H1 (cell line): ENCODE measurements around the gene TMEM161A. TPM values are rescaled to one million over a fixed set of nuclear protein-coding genes. Genes with fewer than 3 reads are reported as not detected.

Source experiments
- CTCF ChIA-PET: fragments of 300-600 bp; sonication (Branson Sonifier 250); formaldehyde crosslinking; loops from one replicate; lab custom pipeline; 2021; ENCODE audit not compliant: partially characterized antibody; lab: Charles Lee
- POLR2A ChIA-PET: fragments of 300-600 bp; sonication (Branson Sonifier 250); formaldehyde crosslinking; loops from one replicate; lab custom pipeline; 2021; ENCODE audit warnings: inconsistent platforms; ENCODE audit not compliant: partially characterized antibody; lab: Charles Lee
- DNase-seq, 2 experiments: peaks; one replicate each; pipeline versions ENCODE4 v3.0.0 to v3.0.0-alpha.2; 2010 to 2022; ENCODE audit warnings: low spot score in 2 of 2, low read depth in 1 of 2, mixed read lengths in 1 of 2
- FAIRE-seq: peaks from 2 replicates; lab custom pipeline; 2011; peaks lifted over from hg19 to GRCh38; lab: Jason Lieb, UNC
- H2AFZ ChIP-seq: 2 replicates; pipeline ENCODE4 v1.8.1; 2012; ENCODE audit warnings: low read length, inconsistent platforms
- H2AK5ac ChIP-seq: 2 replicates; pipeline ENCODE4 v1.6.1; 2013; ENCODE audit warnings: low read depth, low read length
- H2BK120ac ChIP-seq: replicated peaks from 2 replicates; pipeline ENCODE3; 2013; ENCODE audit warnings: low read depth, low read length, inconsistent platforms
- H2BK12ac ChIP-seq: 2 replicates; pipeline ENCODE4 v1.6.1; 2013; ENCODE audit warnings: low read depth, low read length
- H2BK15ac ChIP-seq: 2 replicates; pipeline ENCODE4 v1.6.1; 2013; ENCODE audit warnings: low read length
- H2BK20ac ChIP-seq: 2 replicates; pipeline ENCODE4 v1.6.1; 2013; ENCODE audit warnings: low read length
- H2BK5ac ChIP-seq: 2 replicates; pipeline ENCODE4 v1.6.1; 2013; ENCODE audit warnings: low read depth, low read length
- H3K14ac ChIP-seq: 2 replicates; pipeline ENCODE4 v1.6.1; 2013; ENCODE audit warnings: inconsistent platforms; ENCODE audit not compliant: insufficient read length
- H3K18ac ChIP-seq: 2 replicates; pipeline ENCODE4 v1.6.1; 2013; ENCODE audit warnings: low read length; ENCODE audit errors: extremely low read depth
- H3K23ac ChIP-seq: 2 replicates; pipeline ENCODE4 v1.6.1; 2013; ENCODE audit warnings: inconsistent platforms; ENCODE audit not compliant: insufficient read length
- H3K23me2 ChIP-seq: 2 replicates; pipeline ENCODE4 v1.6.1; 2013; ENCODE audit warnings: low read depth, low read length
- H3K27ac ChIP-seq: 2 replicates; pipeline ENCODE4 v1.6.1; 2011; ENCODE audit warnings: low read depth, low read length, inconsistent platforms
- H3K27me3 ChIP-seq, 4 experiments: replicated peaks in 1 of 4; 1 replicate in 1 of 4; 2 replicates in 3 of 4; pipeline versions ENCODE4 v1.6.1 to v1.8.1; 2011 to 2013; ENCODE audit warnings: low read length in 3 of 4, mild to moderate bottlenecking in 3 of 4, inconsistent platforms in 2 of 4, mixed read lengths in 2 of 4, moderate library complexity in 1 of 4; ENCODE audit not compliant: control insufficient read depth in 3 of 4, insufficient read depth in 3 of 4; ENCODE audit errors: extremely low read depth in 1 of 4
- H3K36me3 ChIP-seq, 4 experiments: 2 replicates each; pipeline versions ENCODE4 v1.6.1 to v1.8.1; 2011 to 2013; ENCODE audit warnings: mild to moderate bottlenecking in 4 of 4, low read length in 3 of 4, moderate library complexity in 2 of 4, control low read depth in 1 of 4, inconsistent platforms in 1 of 4; ENCODE audit not compliant: insufficient read depth in 4 of 4, control insufficient read depth in 2 of 4
- H3K4ac ChIP-seq: replicated peaks from 2 replicates; pipeline ENCODE3; 2013; ENCODE audit warnings: low read length, low read depth, mixed read lengths, inconsistent platforms; ENCODE audit not compliant: insufficient read length
- H3K4me1 ChIP-seq, 4 experiments: replicated peaks in 1 of 4; 1 replicate in 1 of 4; 2 replicates in 3 of 4; pipeline versions ENCODE4 v1.6.1 to v1.8.1; 2011 to 2013; ENCODE audit warnings: low read length in 3 of 4, inconsistent platforms in 2 of 4, mixed read lengths in 1 of 4; ENCODE audit not compliant: insufficient read depth in 4 of 4, control insufficient read depth in 3 of 4
- H3K4me2 ChIP-seq, 2 experiments: 2 replicates each; pipeline versions ENCODE4 v1.6.1 to v1.8.1; 2011 to 2013; ENCODE audit warnings: low read depth in 2 of 2, low read length in 2 of 2, control low read depth in 1 of 2, inconsistent platforms in 1 of 2, mild to moderate bottlenecking in 1 of 2; ENCODE audit not compliant: insufficient read depth in 1 of 2
- H3K4me3 ChIP-seq, 4 experiments: fragments of 200-600, 300-600 bp in 1 of 4; sonication (generic), shearing (Covaris generic), sonication (Bioruptor Twin) in 1 of 4; 2 replicates each; pipeline versions ENCODE4 v1.5.1 to v1.8.1; 2011 to 2016; ENCODE audit warnings: low read length in 4 of 4, low read depth in 3 of 4, control low read depth in 2 of 4, inconsistent platforms in 2 of 4, mild to moderate bottlenecking in 2 of 4, mixed read lengths in 1 of 4, moderate library complexity in 1 of 4; ENCODE audit not compliant: insufficient read depth in 2 of 4; ENCODE audit errors: extremely low read depth in 1 of 4
- H3K56ac ChIP-seq: replicated peaks from 2 replicates; pipeline ENCODE3; 2013; ENCODE audit warnings: low read depth, mild to moderate bottlenecking, mixed read lengths, low read length, inconsistent platforms; ENCODE audit not compliant: insufficient read length
- H3K79me1 ChIP-seq: 2 replicates; pipeline ENCODE4 v1.6.1; 2013; ENCODE audit warnings: low read depth, low read length, control low read depth
- H3K79me2 ChIP-seq, 2 experiments: 2 replicates each; pipeline versions ENCODE4 v1.6.1 to v1.8.1; 2012 to 2013; ENCODE audit warnings: low read length in 2 of 2, mild to moderate bottlenecking in 2 of 2, inconsistent platforms in 1 of 2; ENCODE audit not compliant: insufficient read depth in 2 of 2, control insufficient read depth in 1 of 2
- H3K9ac ChIP-seq, 4 experiments: replicated peaks in 1 of 4; 1 replicate in 1 of 4; 2 replicates in 3 of 4; pipeline versions ENCODE4 v1.6.1 to v1.8.1; 2011 to 2013; ENCODE audit warnings: low read depth in 3 of 4, low read length in 3 of 4, control low read depth in 2 of 4, mild to moderate bottlenecking in 2 of 4, moderate library complexity in 2 of 4, inconsistent platforms in 1 of 4; ENCODE audit errors: extremely low read depth in 1 of 4
- H3K9me3 ChIP-seq, 2 experiments: 2 replicates each; pipeline versions ENCODE4 v1.6.1 to v1.8.1; 2012 to 2013; ENCODE audit warnings: mild to moderate bottlenecking in 2 of 2, moderate library complexity in 2 of 2, control low read depth in 1 of 2, inconsistent platforms in 1 of 2, low read depth in 1 of 2, low read length in 1 of 2, mixed read lengths in 1 of 2; ENCODE audit not compliant: insufficient read depth in 2 of 2
- H4K20me1 ChIP-seq, 2 experiments: replicated peaks in 1 of 2; 2 replicates each; pipeline versions ENCODE3 to v1.8.1; 2011 to 2013; ENCODE audit warnings: inconsistent platforms in 2 of 2, low read length in 2 of 2, mild to moderate bottlenecking in 1 of 2; ENCODE audit not compliant: insufficient read depth in 2 of 2, control insufficient read depth in 1 of 2
- H4K5ac ChIP-seq: 2 replicates; pipeline ENCODE4 v1.6.1; 2013; ENCODE audit warnings: low read length, low read depth, mixed read lengths, inconsistent platforms; ENCODE audit not compliant: insufficient read length
- H4K8ac ChIP-seq: 2 replicates; pipeline ENCODE4 v1.8.0; 2013; ENCODE audit warnings: mild to moderate bottlenecking, moderate library complexity, low read length, inconsistent platforms; ENCODE audit not compliant: insufficient read depth; ENCODE audit errors: extremely low read depth
- H4K91ac ChIP-seq: replicated peaks from 2 replicates; pipeline ENCODE3; 2013; ENCODE audit warnings: low read length, mixed read lengths, inconsistent platforms; ENCODE audit not compliant: insufficient read length
- ATF3 ChIP-seq: IDR thresholded peaks from 2 replicates; pipeline ENCODE4 v1.6.1; 2011; ENCODE audit warnings: low read depth, mild to moderate bottlenecking, low read length; ENCODE audit not compliant: insufficient read depth
- CEBPB ChIP-seq: IDR thresholded peaks from 2 replicates; pipeline ENCODE4 v1.6.1; 2012; ENCODE audit warnings: low read depth, low read length
- CHD2 ChIP-seq: IDR thresholded peaks from 2 replicates; pipeline ENCODE4 v1.6.1; 2012; ENCODE audit warnings: low read length, improper control_type of control experiment
- CREB1 ChIP-seq: IDR thresholded peaks from 2 replicates; pipeline ENCODE4 v1.6.1; 2012; ENCODE audit warnings: inconsistent platforms
- HDAC2 ChIP-seq, 2 experiments: fragments of 300-600 bp in 1 of 2; sonication (generic) in 1 of 2; IDR thresholded peaks; 2 replicates each; pipeline ENCODE4 v1.6.1; 2011 to 2012; ENCODE audit warnings: low read depth in 2 of 2, low read length in 2 of 2, mild to moderate bottlenecking in 2 of 2, moderate library complexity in 2 of 2, borderline replicate concordance in 1 of 2, inconsistent platforms in 1 of 2
- KDM1A ChIP-seq: fragments of 200-600, 300-600 bp; sonication (generic); IDR thresholded peaks from 2 replicates; pipeline ENCODE4 v1.7.1; 2016; ENCODE audit warnings: mild to moderate bottlenecking, low read length, borderline replicate concordance
- KDM4A ChIP-seq: IDR thresholded peaks from one replicate; pipeline ENCODE4 v1.7.1; 2012; ENCODE audit warnings: low read depth, mild to moderate bottlenecking, moderate library complexity, low read length, inconsistent platforms; ENCODE audit not compliant: severe bottlenecking
- MAFK ChIP-seq: IDR thresholded peaks from 2 replicates; pipeline ENCODE4 v1.6.1; 2012; ENCODE audit warnings: low read depth, mild to moderate bottlenecking, improper control_type of control experiment, low read length
- PHF8 ChIP-seq: fragments of 200-600 bp; sonication (generic); conservative IDR thresholded peaks from 2 replicates; pipeline ENCODE4 v1.7.1; 2012; ENCODE audit warnings: low read depth, mild to moderate bottlenecking, inconsistent platforms, low read length, moderate library complexity
- POLR2A ChIP-seq, 2 experiments: IDR thresholded peaks; 1 replicate in 1 of 2; 2 replicates in 1 of 2; pipeline ENCODE4 v1.6.1; 2011; ENCODE audit warnings: low read depth in 2 of 2, low read length in 2 of 2, mild to moderate bottlenecking in 2 of 2; ENCODE audit errors: control extremely low read depth in 1 of 2
- TAF1 ChIP-seq: IDR thresholded peaks from 2 replicates; pipeline ENCODE4 v1.6.1; 2011; ENCODE audit warnings: mild to moderate bottlenecking, low read depth, low read length
- TAF7 ChIP-seq: optimal IDR thresholded peaks from 2 replicates; pipeline ENCODE3; 2011; ENCODE audit warnings: low read depth, mild to moderate bottlenecking, inconsistent platforms, low read length, moderate library complexity, borderline replicate concordance
- TBP ChIP-seq: IDR thresholded peaks from 2 replicates; pipeline ENCODE4 v1.6.1; 2011; ENCODE audit warnings: low read depth, low read length, improper control_type of control experiment
- TEAD4 ChIP-seq: IDR thresholded peaks from 2 replicates; pipeline ENCODE4 v1.6.1; 2012; ENCODE audit warnings: low read depth, low read length, inconsistent platforms, mixed read lengths
- ZNF274 ChIP-seq: IDR thresholded peaks from 2 replicates; pipeline ENCODE4 v1.7.0; 2012; ENCODE audit warnings: low read length, borderline replicate concordance; ENCODE audit errors: extremely low read depth
- WGBS, 2 experiments: shearing (Covaris generic) in 1 of 2; methylation state at CpG; one replicate each; pipeline versions ENCODE4 v1.1.6 to v1.1.7; 2013 to 2015; ENCODE audit warnings: low lambda C conversion rate in 2 of 2, mixed read lengths in 2 of 2, inconsistent platforms in 1 of 2, low coverage in 1 of 2, missing lambda C conversion rate in 1 of 2; ENCODE audit not compliant: insufficient replicate concordance in 2 of 2, insufficient coverage in 1 of 2, insufficient read length in 1 of 2; ENCODE audit errors: extremely low coverage in 1 of 2, missing lambda C conversion rate in 1 of 2; 5-methylcytosine and 5-hydroxymethylcytosine counted together
- polyA plus RNA-seq, 7 experiments: library from polyadenylated mRNA; depleted of rRNA in 3 of 7; stranded (reverse) in 5 of 7; unstranded in 2 of 7; fragments of >200 nt in 5 of 7; fragments of 200-250 nt in 2 of 7; gene quantifications; 1 replicate in 5 of 7; 2 replicates in 1 of 7; 4 replicates in 1 of 7; pipeline versions ENCODE4 v1.2.1 to v1.2.3, GENCODE V29; 2011 to 2013; ENCODE audit warnings: missing spikeins in 2 of 7, mixed read lengths in 2 of 7
- total RNA-seq: library from RNA; stranded (reverse); fragmentation: NEBNext Ultra II Directional; extraction: Animal tissue kit (Norgen Biotek cat#: 25700); gene quantifications from 2 replicates; pipeline ENCODE4 v1.2.1, GENCODE V29; 2021

TMEM161A gene
- total and polyA plus RNA-seq, 2 of the 8 experiments (the other 6 are each of a cell fraction or from before 2014, with no cell fraction given): 47.8 to 103 TPM

GRCh38 chr19:19103167-19103566 lies 35.1 kb downstream of the TMEM161A start:
- H3K9ac ChIP-seq: no peak overlapping the region
- no peaks in the 10 kb centered on the region for H3K79me2 ChIP-seq
- FAIRE-seq: no peak
- H3K36me3 ChIP-seq: no peaks in the 10 kb centered on the region
- peaks cover 0 to 14% (median 9%) of the 10 kb centered on the region in 4 experiments; a peak in 6 of 7 replicates for H3K4me1 ChIP-seq
- no peak overlapping the region for H3K14ac ChIP-seq
- no peak overlapping the region for H4K8ac ChIP-seq
- no peak overlapping the region for H3K4ac ChIP-seq
- no peak overlapping the region for H4K91ac ChIP-seq
- H2AK5ac ChIP-seq: no peak overlapping the region
- H3K27me3 ChIP-seq: no peaks in the 10 kb centered on the region
- H3K9me3 ChIP-seq: no peaks in the 10 kb centered on the region
- no peak overlapping the region for H3K18ac ChIP-seq
- 0 out of 2 replicates have a peak, but pooled peaks cover 2% of the 10 kb centered on the region for H3K79me1 ChIP-seq
- ChIA-PET POLR2A (interaction anchor here (1.1 to 5.7 kb wide), 3 partner anchors 13 to 40 kb away, joined by 3 to 31 read pairs (median 21); partner anchors contain the start of gene SLC25A42), CTCF (interaction anchor here (1.4 to 1.9 kb wide), 2 partner anchors 12 to 49 kb away, joined by 3 to 7 read pairs; no protein-coding TSS in a partner anchor)
- no peak overlapping the region for H3K27ac ChIP-seq
- no peaks in the 10 kb centered on the region for H4K20me1 ChIP-seq
- H3K23ac ChIP-seq: no peak overlapping the region
- no peak overlapping the region for H2BK12ac ChIP-seq
- no peak overlapping the region for H3K4me3 ChIP-seq
- H2BK15ac ChIP-seq: no peak overlapping the region
- H3K23me2 ChIP-seq: peaks cover 2% of the 10 kb centered on the region
- no peak overlapping the region for H2BK120ac ChIP-seq
- TF ChIP-seq ATF3 (no peak), CHD2 (no peak), TBP (no peak), POLR2A (IDR thresholded peaks at IDR 0.05; ENCODE audit: control extremely low read depth in 1 of 2, low read depth in 2 of 2, low read length in 2 of 2) (no peak), KDM1A (no peak), TAF1 (no peak), HDAC2 (IDR thresholded peaks at IDR 0.05; ENCODE audit: borderline replicate concordance in 1 of 2, low read depth in 2 of 2, low read length in 2 of 2) (no peak), KDM4A (no peak), ZNF274 (no peak), TAF7 (no peak), TEAD4 (no peak), PHF8 (no peak), CEBPB (no peak), MAFK (no peak), CREB1 (no peak)
- TF ChIP-seq, all 59 proteins: peak for 0
- H2AFZ ChIP-seq: no peak overlapping the region
- no peak for DNase-seq
- no peak overlapping the region for H3K4me2 ChIP-seq
- WGBS, 2 experiments: 94% methylated on average over 11 of the region's 11 CpGs; no CpG with 5 or more reads in 1 of the 2 experiments
- H4K5ac ChIP-seq: no peak overlapping the region
- H2BK5ac ChIP-seq: no peak overlapping the region
- H3K56ac ChIP-seq: no peak overlapping the region
- H2BK20ac ChIP-seq: no peak overlapping the region
